Superior temporal gyrus (tissue), 1 donor: ENCODE data around the gene RASGRP4.
"Not testable (repeated sequence)": the region's sequence is repeated elsewhere in the genome, so short reads cannot be mapped to it uniquely, and the experiment has no call there.

Source experiments
- DNase-seq: peaks from one replicate; pipeline ENCODE4 v3.0.0-alpha.2; 2016; ENCODE audit errors: extremely low spot score

Gene RASGRP4

GRCh38 chr19:38448225-38448624, 22.2 kb upstream of the RASGRP4 start:
- no peak for DNase-seq

GRCh38 chr19:38445362-38445761, 19.3 kb upstream of the RASGRP4 start:
- DNase-seq, result no peak

- no peak for DNase-seq
Observed at GRCh38 chr19:38444026-38444425, 18.0 kb upstream of the RASGRP4 start.

- DNase-seq, result no peak
Observed at GRCh38 chr19:38443458-38443999, 17.5 kb upstream of the RASGRP4 start.

GRCh38 chr19:38442736-38443135, 16.7 kb upstream of the RASGRP4 start:
- DNase-seq, result no peak

GRCh38 chr19:38441657-38442348, 15.8 kb upstream of the RASGRP4 start:
- DNase-seq, result no peak

GRCh38 chr19:38440592-38440991, 14.6 kb upstream of the RASGRP4 start:
- DNase-seq, result no peak

GRCh38 chr19:38437917-38438316, 11.9 kb upstream of the RASGRP4 start:
- DNase-seq, result no peak

- no peak for DNase-seq
Observed at GRCh38 chr19:38437295-38437694, 11.3 kb upstream of the RASGRP4 start.

GRCh38 chr19:38434549-38435051, 8.6 kb upstream of the RASGRP4 start:
- DNase-seq, result no peak

GRCh38 chr19:38433268-38433733, 7.3 kb upstream of the RASGRP4 start, which contains the start of gene RYR1:
Gene RYR1 (plus strand): TSS chr19:38433691. CDS start chr19:38433830, 139 bp downstream.
- peak; percentile 23 for DNase-seq

GRCh38 chr19:38430931-38431330, 4.9 kb upstream of the RASGRP4 start:
- DNase-seq, result no peak

GRCh38 chr19:38429811-38430156, 3.8 kb upstream of the RASGRP4 start:
- DNase-seq, result no peak

- no peak for DNase-seq
Observed at GRCh38 chr19:38429055-38429810, 3.2 kb upstream of the RASGRP4 start.

GRCh38 chr19:38427035-38427677, 1.1 kb upstream of the RASGRP4 start:
- not testable (repeated sequence) for DNase-seq

- DNase-seq, result no peak
Observed at GRCh38 chr19:38425222-38425809, 703 bp downstream of the RASGRP4 start.

- no peak for DNase-seq
Observed at GRCh38 chr19:38424272-38424671, 1.7 kb downstream of the RASGRP4 start.

- no peak for DNase-seq
Observed at GRCh38 chr19:38422438-38422837, 3.6 kb downstream of the RASGRP4 start.

GRCh38 chr19:38421856-38422255, 4.2 kb downstream of the RASGRP4 start:
- no peak for DNase-seq

- DNase-seq, result no peak
Observed at GRCh38 chr19:38420935-38421334, 5.1 kb downstream of the RASGRP4 start.

GRCh38 chr19:38417544-38418506, 8.2 kb downstream of the RASGRP4 start:
- no peak for DNase-seq
